IMR-90 (cell line): Measurements from ENCODE around the gene COX11. TPM values are rescaled to one million over a fixed set of nuclear protein-coding genes. Genes with fewer than 3 reads are reported as not detected.

Experiments used
- ATAC-seq: fragments of 200-7000 bp; cut with Tn5 transposase; 2 replicates; pipeline ENCODE4 v1.9.1; 2020; ENCODE audit warnings: low read depth, mild to moderate bottlenecking, moderate library complexity
- BruUV-seq: library from RNA; stranded (reverse); fragments of 400-500 nt; replicated peaks from 2 replicates; lab custom pipeline; 2021; lab: Mats Ljungman, UMichigan
- CTCF ChIA-PET: fragments of 300-600 bp; formaldehyde crosslinking; extraction: SDS; loops from one replicate; lab custom pipeline; 2021; ENCODE audit warnings: antibody characterized with exemption; lab: Yijun Ruan, JAX
- POLR2A ChIA-PET: fragments of 300-600 bp; sonication (Branson Sonifier 250); formaldehyde crosslinking; loops from one replicate; lab custom pipeline; 2022; ENCODE audit warnings: antibody characterized with exemption; ENCODE audit not compliant: unreplicated experiment; lab: Charles Lee
- DNase-seq: peaks from one replicate; pipeline ENCODE4 v3.0.0; 2013
- H2AFZ ChIP-seq: replicated peaks from 2 replicates; pipeline ENCODE3; 2013; ENCODE audit warnings: low read length, mild to moderate bottlenecking; ENCODE audit not compliant: poor library complexity
- H2AK5ac ChIP-seq: 2 replicates; pipeline ENCODE4 v1.6.1; 2013; ENCODE audit warnings: low read depth, low read length, inconsistent platforms
- H2AK9ac ChIP-seq: replicated peaks from 2 replicates; pipeline ENCODE3; 2013; ENCODE audit warnings: mild to moderate bottlenecking, low read depth, low read length, moderate library complexity; ENCODE audit not compliant: poor library complexity
- H2BK120ac ChIP-seq: 2 replicates; pipeline ENCODE4 v1.6.1; 2013; ENCODE audit warnings: low read depth, low read length, inconsistent platforms
- H2BK15ac ChIP-seq: 3 replicates; pipeline ENCODE4 v1.6.1; 2013; ENCODE audit warnings: low read depth, low read length, inconsistent platforms
- H2BK20ac ChIP-seq: 2 replicates; pipeline ENCODE4 v1.6.1; 2013; ENCODE audit warnings: low read depth, mild to moderate bottlenecking, inconsistent platforms, low read length, moderate library complexity
- H2BK5ac ChIP-seq: 2 replicates; pipeline ENCODE4 v1.6.1; 2013; ENCODE audit warnings: mild to moderate bottlenecking, low read depth, low read length, inconsistent platforms; ENCODE audit not compliant: poor library complexity, severe bottlenecking
- H3K14ac ChIP-seq: replicated peaks from 2 replicates; pipeline ENCODE4 v1.6.1; 2013; ENCODE audit warnings: low read depth, low read length, inconsistent platforms
- H3K18ac ChIP-seq: 2 replicates; pipeline ENCODE4 v1.6.1; 2013; ENCODE audit warnings: low read depth, low read length, control low read depth
- H3K23ac ChIP-seq: 2 replicates; pipeline ENCODE4 v1.6.1; 2013; ENCODE audit warnings: low read depth, low read length, inconsistent platforms
- H3K27ac ChIP-seq: 2 replicates; pipeline ENCODE4 v1.5.1; 2013; ENCODE audit warnings: mild to moderate bottlenecking, control low read depth, low read length; ENCODE audit not compliant: insufficient read depth
- H3K27me3 ChIP-seq: 2 replicates; pipeline ENCODE4 v1.6.1; 2013; ENCODE audit warnings: low read length; ENCODE audit not compliant: control insufficient read depth, insufficient read depth
- H3K36me3 ChIP-seq: 2 replicates; pipeline ENCODE4 v1.6.1; 2013; ENCODE audit warnings: low read length, mixed read lengths; ENCODE audit not compliant: control insufficient read depth, insufficient read depth
- H3K4ac ChIP-seq: 2 replicates; pipeline ENCODE4 v1.6.1; 2013; ENCODE audit warnings: low read depth, low read length, inconsistent platforms
- H3K4me1 ChIP-seq: 2 replicates; pipeline ENCODE4 v1.6.1; 2013; ENCODE audit warnings: low read length, mixed read lengths; ENCODE audit not compliant: control insufficient read depth, insufficient read depth
- H3K4me2 ChIP-seq: 2 replicates; pipeline ENCODE4 v1.6.1; 2013; ENCODE audit warnings: low read depth, mild to moderate bottlenecking, control low read depth, low read length, moderate library complexity
- H3K4me3 ChIP-seq: 2 replicates; pipeline ENCODE4 v1.5.1; 2013; ENCODE audit warnings: low read depth, mild to moderate bottlenecking, control low read depth, low read length, moderate library complexity; ENCODE audit not compliant: insufficient read depth
- H3K56ac ChIP-seq: 2 replicates; pipeline ENCODE4 v1.6.1; 2013; ENCODE audit warnings: low read length, inconsistent platforms; ENCODE audit not compliant: insufficient read depth; ENCODE audit errors: extremely low read depth
- H3K79me1 ChIP-seq, 2 experiments: 2 replicates each; pipeline ENCODE4 v1.6.1; 2013; ENCODE audit warnings: low read length in 2 of 2, inconsistent platforms in 1 of 2, low read depth in 1 of 2
- H3K9ac ChIP-seq: 2 replicates; pipeline ENCODE4 v1.6.1; 2013; ENCODE audit warnings: low read depth, low read length, control low read depth
- H3K9me1 ChIP-seq: 2 replicates; pipeline ENCODE4 v1.6.1; 2013; ENCODE audit warnings: low read length, inconsistent platforms; ENCODE audit not compliant: insufficient read depth
- H3K9me3 ChIP-seq: 2 replicates; pipeline ENCODE4 v1.6.1; 2013; ENCODE audit warnings: low read length; ENCODE audit not compliant: control insufficient read depth, insufficient read depth
- H4K20me1 ChIP-seq: 2 replicates; pipeline ENCODE4 v1.6.1; 2013; ENCODE audit warnings: low read length, inconsistent platforms; ENCODE audit not compliant: insufficient read depth
- H4K5ac ChIP-seq: 2 replicates; pipeline ENCODE4 v1.6.1; 2013; ENCODE audit warnings: mild to moderate bottlenecking, low read depth, low read length, control low read depth
- H4K8ac ChIP-seq, 2 experiments: 2 replicates each; pipeline ENCODE4 v1.6.1; 2013; ENCODE audit warnings: low read depth in 2 of 2, low read length in 2 of 2, control low read depth in 1 of 2, inconsistent platforms in 1 of 2
- H4K91ac ChIP-seq: 2 replicates; pipeline ENCODE4 v1.6.1; 2013; ENCODE audit warnings: low read depth, low read length, inconsistent platforms; ENCODE audit not compliant: insufficient read depth
- BHLHE40 ChIP-seq: fragments of 150-350 bp; IDR thresholded peaks from 2 replicates; pipeline ENCODE4 v1.6.1; 2016; ENCODE audit warnings: mild to moderate bottlenecking, low read depth, low read length
- CEBPB ChIP-seq: IDR thresholded peaks from 2 replicates; pipeline ENCODE4 v1.6.1; 2012; ENCODE audit warnings: low read depth, low read length, improper control_type of control experiment
- CHD1 ChIP-seq: IDR thresholded peaks from 2 replicates; pipeline ENCODE4 v1.6.1; 2012; ENCODE audit warnings: low read depth, low read length, improper control_type of control experiment
- FOS ChIP-seq: fragments of 150-350 bp; IDR thresholded peaks from 2 replicates; pipeline ENCODE4 v1.6.1; 2016; ENCODE audit warnings: low read depth, low read length
- MAFK ChIP-seq: IDR thresholded peaks from 2 replicates; pipeline ENCODE4 v1.6.1; 2012; ENCODE audit warnings: low read depth, low read length, improper control_type of control experiment
- MAZ ChIP-seq: IDR thresholded peaks from 2 replicates; pipeline ENCODE4 v1.6.1; 2012; ENCODE audit warnings: low read depth, mild to moderate bottlenecking, low read length, improper control_type of control experiment, moderate library complexity, borderline replicate concordance
- MXI1 ChIP-seq: IDR thresholded peaks from 2 replicates; pipeline ENCODE4 v1.6.1; 2012; ENCODE audit warnings: low read depth, mild to moderate bottlenecking, low read length, moderate library complexity, borderline replicate concordance
- RAD21 ChIP-seq: IDR thresholded peaks from 2 replicates; pipeline ENCODE4 v1.6.1; 2012; ENCODE audit warnings: low read length, improper control_type of control experiment
- RCOR1 ChIP-seq: IDR thresholded peaks from 2 replicates; pipeline ENCODE4 v1.6.1; 2012; ENCODE audit warnings: mild to moderate bottlenecking, low read length, improper control_type of control experiment; ENCODE audit not compliant: insufficient replicate concordance
- RFX5 ChIP-seq: IDR thresholded peaks from 2 replicates; pipeline ENCODE4 v1.8.0; 2012; ENCODE audit warnings: low read depth, mild to moderate bottlenecking, low read length, moderate library complexity
- SMC3 ChIP-seq: fragments of 150-350 bp; IDR thresholded peaks from 2 replicates; pipeline ENCODE4 v1.6.1; 2016; ENCODE audit warnings: low read depth, mild to moderate bottlenecking, antibody characterized with exemption, low read length, moderate library complexity
- WGBS, 2 experiments: methylation state at CpG; one replicate each; pipeline versions ENCODE4 v1.1.5 to v1.1.7; 2013; ENCODE audit warnings: missing lambda C conversion rate in 2 of 2; ENCODE audit not compliant: insufficient read length in 1 of 2; ENCODE audit errors: extremely low coverage in 2 of 2; 5-methylcytosine and 5-hydroxymethylcytosine counted together
- dilution Hi-C: fragments of 300-500 bp; cut with HindIII; formaldehyde crosslinking; loops from one replicate; pipeline ENCODE4 v1.14.3; 2018; ENCODE audit warnings: low sequenced_read_pairs; ENCODE audit not compliant: unreplicated experiment
- in situ Hi-C: fragments of 300-500 bp; cut with MboI; formaldehyde crosslinking; loops from 3 replicates; pipeline ENCODE4 v1.14.3; 2019; ENCODE audit warnings: low sequenced_read_pairs, inconsistent platforms, mixed read lengths
- intact Hi-C: fragments of 100-400 bp; cut with micrococcal nuclease; formaldehyde crosslinking; loops from 2 replicates; pipeline ENCODE4 v1.10.0; 2022
- polyA plus RNA-seq, 3 experiments: library from polyadenylated mRNA; depleted of rRNA; stranded (reverse); fragments of >200 nt; gene quantifications; 2 replicates each; pipeline ENCODE4 v1.2.3, GENCODE V29; 2012; ENCODE audit warnings: low replicate concordance in 1 of 3
- total RNA-seq: library from RNA; depleted of rRNA; stranded (reverse); fragments of >200 nt; gene quantifications from 2 replicates; pipeline ENCODE4 v1.2.3, GENCODE V29; 2012
- TF ChIP-seq, protein P1 (sequence below): fragments of 150-350 bp; IDR thresholded peaks from 2 replicates; pipeline ENCODE4 v1.6.1; 2016; ENCODE audit warnings: low read depth, mild to moderate bottlenecking, low read length, moderate library complexity, borderline replicate concordance
- TF ChIP-seq, protein P2 (sequence below): conservative IDR thresholded peaks from 2 replicates; pipeline ENCODE4 v1.5.1; 2012; ENCODE audit warnings: mild to moderate bottlenecking, low read depth, low read length, improper control_type of control experiment
- TF ChIP-seq, protein P3 (sequence below): fragments of 150-350 bp; IDR thresholded peaks from 2 replicates; pipeline ENCODE4 v1.6.1; 2017; ENCODE audit warnings: mild to moderate bottlenecking, antibody characterized with exemption, low read length, low read depth

The COX11 gene
- total and polyA plus RNA-seq, 2 of the 4 experiments (the other 2 are of a cell fraction), result 23.6 to 29.4 TPM

DNA sequence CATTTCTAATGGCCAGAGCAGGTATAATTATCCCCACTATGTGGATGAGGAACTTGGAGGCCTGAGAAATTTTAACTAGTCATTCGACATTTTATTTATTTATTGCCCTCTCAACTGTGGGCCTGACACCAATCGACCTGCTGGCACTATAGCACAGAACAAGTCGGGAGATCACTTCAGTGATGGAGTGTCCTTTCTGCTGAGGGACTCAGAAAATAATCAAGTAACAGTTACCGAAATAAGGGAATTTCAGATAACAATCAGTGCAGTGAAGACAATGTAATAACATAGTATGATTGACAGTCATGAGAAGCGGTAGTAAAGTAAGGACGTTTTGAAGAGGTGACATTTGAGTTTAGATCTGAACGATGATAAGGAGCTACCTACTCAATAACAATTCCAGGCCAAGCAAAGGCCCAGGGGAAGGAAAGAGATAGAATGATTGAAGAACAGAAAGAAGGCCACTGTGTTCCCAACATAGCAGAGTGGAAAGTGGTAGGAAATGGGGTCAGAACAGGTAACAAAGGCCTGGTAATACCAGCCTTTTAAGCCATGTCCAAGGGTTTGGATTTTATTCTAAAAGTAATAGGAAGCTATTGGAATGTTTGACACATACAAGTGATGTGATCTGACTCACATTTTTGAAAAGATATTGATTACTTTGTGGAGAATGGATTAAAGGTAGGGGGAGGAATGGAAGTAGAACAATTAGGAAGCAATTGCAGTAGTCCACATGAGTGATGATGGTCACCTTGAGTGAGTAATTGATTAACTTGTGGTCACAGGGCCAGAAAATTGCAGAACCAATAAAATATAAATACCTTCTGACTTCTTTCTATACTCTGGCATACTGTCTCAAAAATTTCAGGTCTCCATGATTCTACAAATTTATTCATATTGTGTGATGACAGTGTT is 1.5 kb upstream of the COX11 start:
- Histone ChIP-seq H4K91ac (no peak overlapping the region), H4K20me1 (no peaks in the 10 kb centered on the region), H3K4me2 (peak overlapping the region; percentile 68), H3K18ac (no peak overlapping the region), H3K4me1 (no peaks in the 10 kb centered on the region), H3K4ac (no peak overlapping the region), H2BK5ac (no peak overlapping the region), H2AK5ac (no peak overlapping the region), H4K8ac (peak overlapping the region; percentile 69 to 95; a peak in 2 of 4 replicates), H3K27ac (no peak overlapping the region), H2AK9ac (no peak overlapping the region), H2AFZ (no peak overlapping the region), H2BK20ac (no peak overlapping the region), H3K36me3 (no peaks in the 10 kb centered on the region), H2BK120ac (no peak overlapping the region), H3K4me3 (peak overlapping the region; percentile 83; the same call in 1 of the 2 replicates), H3K14ac (no peak overlapping the region), H3K56ac (no peak overlapping the region), H3K23ac (peak overlapping the region; percentile 99; the same call in 1 of the 2 replicates), H3K9ac (peak overlapping the region; percentile 96), H3K9me1 (no peaks in the 10 kb centered on the region; the same call in 1 of the 2 replicates), H2BK15ac (no peak overlapping the region), H4K5ac (no peak overlapping the region), H3K9me3 (no peaks in the 10 kb centered on the region), H3K27me3 (no peaks in the 10 kb centered on the region), H3K79me1 (peaks cover 26 to 48% of the 10 kb centered on the region in 2 experiments)
- POLR2A ChIA-PET, result no interaction called here
- dilution Hi-C loops (no loop called here), intact Hi-C loops (no loop called here), in situ Hi-C loops (no loop called here)
- CTCF ChIA-PET, result no interaction called here
- no peak for ATAC-seq
- BruUV-seq, result no TSS peak
- 10% methylated on average over 2 of the region's 7 CpGs; no CpG with 5 or more reads in 1 of the 2 experiments for WGBS, 2 experiments
- DNase-seq, result no peak
- TF ChIP-seq SMC3, result no peak
- no peak for TF ChIP-seq MAFK
- TF ChIP-seq, protein P1, sequence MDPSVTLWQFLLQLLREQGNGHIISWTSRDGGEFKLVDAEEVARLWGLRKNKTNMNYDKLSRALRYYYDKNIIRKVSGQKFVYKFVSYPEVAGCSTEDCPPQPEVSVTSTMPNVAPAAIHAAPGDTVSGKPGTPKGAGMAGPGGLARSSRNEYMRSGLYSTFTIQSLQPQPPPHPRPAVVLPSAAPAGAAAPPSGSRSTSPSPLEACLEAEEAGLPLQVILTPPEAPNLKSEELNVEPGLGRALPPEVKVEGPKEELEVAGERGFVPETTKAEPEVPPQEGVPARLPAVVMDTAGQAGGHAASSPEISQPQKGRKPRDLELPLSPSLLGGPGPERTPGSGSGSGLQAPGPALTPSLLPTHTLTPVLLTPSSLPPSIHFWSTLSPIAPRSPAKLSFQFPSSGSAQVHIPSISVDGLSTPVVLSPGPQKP, result no peak
- TF ChIP-seq, protein P2, sequence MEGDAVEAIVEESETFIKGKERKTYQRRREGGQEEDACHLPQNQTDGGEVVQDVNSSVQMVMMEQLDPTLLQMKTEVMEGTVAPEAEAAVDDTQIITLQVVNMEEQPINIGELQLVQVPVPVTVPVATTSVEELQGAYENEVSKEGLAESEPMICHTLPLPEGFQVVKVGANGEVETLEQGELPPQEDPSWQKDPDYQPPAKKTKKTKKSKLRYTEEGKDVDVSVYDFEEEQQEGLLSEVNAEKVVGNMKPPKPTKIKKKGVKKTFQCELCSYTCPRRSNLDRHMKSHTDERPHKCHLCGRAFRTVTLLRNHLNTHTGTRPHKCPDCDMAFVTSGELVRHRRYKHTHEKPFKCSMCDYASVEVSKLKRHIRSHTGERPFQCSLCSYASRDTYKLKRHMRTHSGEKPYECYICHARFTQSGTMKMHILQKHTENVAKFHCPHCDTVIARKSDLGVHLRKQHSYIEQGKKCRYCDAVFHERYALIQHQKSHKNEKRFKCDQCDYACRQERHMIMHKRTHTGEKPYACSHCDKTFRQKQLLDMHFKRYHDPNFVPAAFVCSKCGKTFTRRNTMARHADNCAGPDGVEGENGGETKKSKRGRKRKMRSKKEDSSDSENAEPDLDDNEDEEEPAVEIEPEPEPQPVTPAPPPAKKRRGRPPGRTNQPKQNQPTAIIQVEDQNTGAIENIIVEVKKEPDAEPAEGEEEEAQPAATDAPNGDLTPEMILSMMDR, result no peak
- TF ChIP-seq, protein P3, sequence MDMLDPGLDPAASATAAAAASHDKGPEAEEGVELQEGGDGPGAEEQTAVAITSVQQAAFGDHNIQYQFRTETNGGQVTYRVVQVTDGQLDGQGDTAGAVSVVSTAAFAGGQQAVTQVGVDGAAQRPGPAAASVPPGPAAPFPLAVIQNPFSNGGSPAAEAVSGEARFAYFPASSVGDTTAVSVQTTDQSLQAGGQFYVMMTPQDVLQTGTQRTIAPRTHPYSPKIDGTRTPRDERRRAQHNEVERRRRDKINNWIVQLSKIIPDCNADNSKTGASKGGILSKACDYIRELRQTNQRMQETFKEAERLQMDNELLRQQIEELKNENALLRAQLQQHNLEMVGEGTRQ, result no peak
- TF ChIP-seq RAD21, result no peak
- no peak for TF ChIP-seq CHD1
- TF ChIP-seq FOS, result no peak
- TF ChIP-seq RCOR1, result no peak
- no peak for TF ChIP-seq MXI1
- TF ChIP-seq RFX5, result no peak
- TF ChIP-seq MAZ, result no peak
- no peak for TF ChIP-seq BHLHE40
- no peak for TF ChIP-seq CEBPB
